Vagina (tissue), 2 donors: ENCODE results near the gene ZNF467. TPM values are rescaled to one million over a fixed set of nuclear protein-coding genes. Genes with fewer than 3 reads are reported as not detected.

Source experiments
- DNase-seq, 2 donors: peaks; one replicate each; pipeline ENCODE4 v3.0.0-alpha.2; 2017; ENCODE audit errors: extremely low spot score in 2 of 2
- H3K27ac ChIP-seq: fragments of 200-600 bp; sonication (generic); one replicate; pipeline ENCODE4 v1.5.1; 2019
- H3K27me3 ChIP-seq: fragments of 200-600 bp; sonication (generic); one replicate; pipeline ENCODE4 v1.5.1; 2019
- H3K36me3 ChIP-seq, 2 donors: fragments of 200-600 bp; sonication (generic); one replicate each; pipeline ENCODE4 v1.5.1; 2017 to 2019
- H3K4me1 ChIP-seq: fragments of 200-600 bp; sonication (generic); one replicate; pipeline ENCODE4 v1.5.1; 2019
- H3K4me3 ChIP-seq, 2 donors: fragments of 200-600 bp; sonication (generic); 1 replicate in 1 of 2; 2 replicates in 1 of 2; pipeline ENCODE4 v1.5.1; 2016 to 2019
- H3K9me3 ChIP-seq: fragments of 200-600 bp; sonication (generic); one replicate; pipeline ENCODE4 v1.5.1; 2019
- CTCF ChIP-seq, 3 experiments: fragments of 450-650 bp in 2 of 3; fragments of 200-600 bp in 1 of 3; sonication (generic) in 1 of 3; IDR thresholded peaks; one replicate each; pipeline ENCODE4 v1.5.1; 2017 to 2019; ENCODE audit warnings: antibody characterized with exemption in 3 of 3, mild to moderate bottlenecking in 2 of 3, moderate library complexity in 2 of 3
- POLR2A ChIP-seq, 2 donors: fragments of 450-650 bp; IDR thresholded peaks; one replicate each; pipeline ENCODE4 v1.6.1; 2017; ENCODE audit warnings: antibody characterized with exemption in 2 of 2, mild to moderate bottlenecking in 2 of 2, moderate library complexity in 2 of 2
- POLR2AphosphoS5 ChIP-seq, 2 donors: sonication (generic); formaldehyde crosslinking; IDR thresholded peaks; one replicate each; pipeline ENCODE4 v1.9.0; 2017; ENCODE audit warnings: antibody characterized with exemption in 2 of 2, mild to moderate bottlenecking in 2 of 2, low read depth in 1 of 2; ENCODE audit not compliant: insufficient read depth in 1 of 2
- intact Hi-C: fragments of 100-400 bp; cut with DNase I; formaldehyde crosslinking; loops from one replicate; pipeline ENCODE4 v1.15.1; 2023
- total RNA-seq: library from RNA; depleted of rRNA; stranded (reverse); fragments of >200 nt; gene quantifications from one replicate; pipeline ENCODE4 v1.2.3, GENCODE V29; 2016

The ZNF467 gene
- total RNA-seq, 1 donor from 2014 or later = 13.3 TPM

- no peak overlapping the region for H3K27ac ChIP-seq
- no peak for TF ChIP-seq CTCF (IDR thresholded peaks at IDR 0.05)
- no peak for TF ChIP-seq POLR2A (IDR thresholded peaks at IDR 0.05)
- TF ChIP-seq POLR2AphosphoS5 (IDR thresholded peaks at IDR 0.05; ENCODE audit: insufficient read depth in 1 of 2, low read depth in 1 of 2) = no peak
- DNase-seq = no peak
- no peaks in the 10 kb centered on the region for H3K27me3 ChIP-seq
- H3K36me3 ChIP-seq = no peaks in the 10 kb centered on the region
- H3K9me3 ChIP-seq = no peaks in the 10 kb centered on the region
- H3K4me3 ChIP-seq = no peak overlapping the region
- intact Hi-C loops = no loop called here
- H3K4me1 ChIP-seq = no peaks in the 10 kb centered on the region
Observed at GRCh38 chr7:149791411-149792219, 18.2 kb upstream of the ZNF467 start.

- Histone ChIP-seq H3K4me3 (no peak overlapping the region), H3K27ac (no peak overlapping the region), H3K4me1 (no peaks in the 10 kb centered on the region), H3K27me3 (no peaks in the 10 kb centered on the region), H3K9me3 (no peaks in the 10 kb centered on the region), H3K36me3 (no peaks in the 10 kb centered on the region)
- intact Hi-C loops = no loop called here
- DNase-seq = no peak
- no peak for TF ChIP-seq POLR2AphosphoS5 (IDR thresholded peaks at IDR 0.05; ENCODE audit: insufficient read depth in 1 of 2, low read depth in 1 of 2)
- no peak for TF ChIP-seq POLR2A (IDR thresholded peaks at IDR 0.05)
- no peak for TF ChIP-seq CTCF (IDR thresholded peaks at IDR 0.05)
Observed at GRCh38 chr7:149790754-149791360, 17.5 kb upstream of the ZNF467 start.

GRCh38 chr7:149790146-149790548 is 16.8 kb upstream of the ZNF467 start:
- Histone ChIP-seq H3K27ac (no peak overlapping the region), H3K27me3 (no peaks in the 10 kb centered on the region), H3K9me3 (no peaks in the 10 kb centered on the region), H3K36me3 (no peaks in the 10 kb centered on the region), H3K4me1 (no peaks in the 10 kb centered on the region), H3K4me3 (no peak overlapping the region)
- intact Hi-C loops = no loop called here
- TF ChIP-seq POLR2AphosphoS5 (IDR thresholded peaks at IDR 0.05; ENCODE audit: insufficient read depth in 1 of 2, low read depth in 1 of 2) = no peak
- TF ChIP-seq CTCF (IDR thresholded peaks at IDR 0.05) = peak in 1 of 3 experiments; percentile 21
- DNase-seq = no peak

- Histone ChIP-seq H3K4me1 (no peaks in the 10 kb centered on the region), H3K36me3 (no peaks in the 10 kb centered on the region), H3K27ac (no peak overlapping the region), H3K9me3 (no peaks in the 10 kb centered on the region), H3K4me3 (no peak overlapping the region), H3K27me3 (no peaks in the 10 kb centered on the region)
- no peak for DNase-seq
- no peak for TF ChIP-seq CTCF (IDR thresholded peaks at IDR 0.05)
- TF ChIP-seq POLR2A (IDR thresholded peaks at IDR 0.05) = no peak
- no peak for TF ChIP-seq POLR2AphosphoS5 (IDR thresholded peaks at IDR 0.05; ENCODE audit: insufficient read depth in 1 of 2, low read depth in 1 of 2)
- intact Hi-C loops = no loop called here
Observed at GRCh38 chr7:149789101-149789500, 15.7 kb upstream of the ZNF467 start.

- Histone ChIP-seq H3K4me3 (no peak overlapping the region), H3K36me3 (no peaks in the 10 kb centered on the region), H3K4me1 (no peaks in the 10 kb centered on the region), H3K9me3 (no peaks in the 10 kb centered on the region), H3K27ac (no peak overlapping the region), H3K27me3 (no peaks in the 10 kb centered on the region)
- intact Hi-C loops = no loop called here
- TF ChIP-seq POLR2AphosphoS5 (IDR thresholded peaks at IDR 0.05; ENCODE audit: insufficient read depth in 1 of 2, low read depth in 1 of 2) (no peak), POLR2A (IDR thresholded peaks at IDR 0.05) (no peak), CTCF (IDR thresholded peaks at IDR 0.05) (no peak)
- DNase-seq = no peak
Observed at GRCh38 chr7:149788300-149788851, 15.0 kb upstream of the ZNF467 start.
